D341Med (cell line): Measurements from ENCODE around the gene LMNB1.
"Not testable (repeated sequence)": the region's sequence is repeated elsewhere in the genome, so short reads cannot be mapped to it uniquely, and the experiment has no call there.

ENCODE experiments used
- DNase-seq: peaks from one replicate; pipeline ENCODE4 v3.0.0; 2012; ENCODE audit warnings: low spot score

The LMNB1 gene

GRCh38 chr5:126778675-126779403 is 1.9 kb downstream of the LMNB1 start:
- no peak for DNase-seq

DNA sequence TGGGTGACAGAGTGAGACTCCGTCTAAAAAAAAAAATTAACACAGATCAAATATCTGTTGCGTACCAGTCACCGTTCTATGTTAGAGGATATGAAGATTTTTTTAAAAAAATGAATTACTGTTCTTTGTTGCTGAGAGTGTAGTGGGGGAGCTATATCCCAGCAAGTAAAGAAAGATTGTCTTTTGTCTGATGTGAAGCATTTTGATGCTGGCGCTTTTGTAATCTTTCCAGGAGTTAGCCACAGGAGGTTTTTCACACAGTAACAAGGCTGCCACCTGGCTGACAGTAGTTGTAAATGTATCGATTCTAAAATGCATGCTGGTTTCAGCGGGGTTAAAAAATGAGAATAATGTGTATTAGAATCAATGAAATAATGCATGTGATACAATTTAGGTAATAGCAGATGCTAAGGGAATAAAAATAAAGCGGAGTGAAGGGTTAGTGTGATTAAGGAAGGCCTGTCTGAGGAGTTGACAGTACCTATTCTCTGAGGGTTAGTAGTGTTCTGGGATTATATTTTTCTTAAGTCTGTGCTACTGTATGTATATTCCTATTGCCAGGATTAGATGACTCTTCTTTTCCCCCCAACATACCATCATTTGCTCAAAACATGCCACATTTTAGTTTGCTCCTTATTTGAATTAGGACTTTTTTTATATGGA is 3.4 kb downstream of the LMNB1 start:
- peak; percentile 51 for DNase-seq

GRCh38 chr5:126788409-126788808 is 11.5 kb downstream of the LMNB1 start:
- DNase-seq: not testable (repeated sequence)

GRCh38 chr5:126793097-126793496 is 16.2 kb downstream of the LMNB1 start:
- DNase-seq: no peak

DNA sequence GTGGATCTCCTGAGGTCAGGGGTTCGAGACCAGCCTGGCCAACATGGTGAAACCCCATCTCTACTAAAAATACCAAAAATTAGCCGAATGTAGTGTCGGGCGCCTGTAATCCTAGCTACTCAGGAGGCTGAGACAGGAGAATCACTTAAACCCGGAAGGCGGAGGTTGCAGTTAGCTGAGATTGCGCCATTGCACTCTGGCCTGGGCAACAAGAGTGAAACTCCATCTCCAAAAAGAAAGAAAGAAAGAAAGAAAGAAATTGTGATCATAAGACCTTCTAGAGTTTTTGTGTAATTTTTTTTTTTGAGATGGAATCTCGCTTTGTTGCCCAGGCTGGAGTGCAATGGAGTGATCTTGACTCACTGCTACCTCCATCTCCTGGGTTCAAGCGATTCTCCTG is 16.7 kb downstream of the LMNB1 start:
- DNase-seq: not testable (repeated sequence)

- DNase-seq: peak; percentile 37
These were observed 17.4 kb downstream of the LMNB1 start for GRCh38 chr5:126794157-126794828.

DNA sequence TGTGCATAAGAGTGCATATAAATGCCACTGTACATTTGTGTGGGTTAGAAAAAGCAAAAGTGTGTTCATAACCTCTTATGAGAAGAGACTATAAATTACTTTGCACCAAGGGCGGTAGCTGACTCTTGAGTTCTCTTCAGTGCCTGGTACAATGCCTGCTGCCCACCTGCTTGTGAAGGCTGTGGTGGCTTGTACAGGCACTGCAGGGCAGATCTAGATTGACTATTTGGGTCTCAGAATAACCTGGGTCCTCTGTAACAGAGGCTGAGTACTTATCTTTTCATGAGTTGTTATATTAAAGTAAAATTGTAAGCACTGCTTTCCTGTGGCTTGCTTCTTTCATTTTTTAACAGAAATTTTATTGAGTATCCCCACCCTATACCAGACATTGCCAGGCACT is 22.8 kb downstream of the LMNB1 start:
- no peak for DNase-seq

DNA sequence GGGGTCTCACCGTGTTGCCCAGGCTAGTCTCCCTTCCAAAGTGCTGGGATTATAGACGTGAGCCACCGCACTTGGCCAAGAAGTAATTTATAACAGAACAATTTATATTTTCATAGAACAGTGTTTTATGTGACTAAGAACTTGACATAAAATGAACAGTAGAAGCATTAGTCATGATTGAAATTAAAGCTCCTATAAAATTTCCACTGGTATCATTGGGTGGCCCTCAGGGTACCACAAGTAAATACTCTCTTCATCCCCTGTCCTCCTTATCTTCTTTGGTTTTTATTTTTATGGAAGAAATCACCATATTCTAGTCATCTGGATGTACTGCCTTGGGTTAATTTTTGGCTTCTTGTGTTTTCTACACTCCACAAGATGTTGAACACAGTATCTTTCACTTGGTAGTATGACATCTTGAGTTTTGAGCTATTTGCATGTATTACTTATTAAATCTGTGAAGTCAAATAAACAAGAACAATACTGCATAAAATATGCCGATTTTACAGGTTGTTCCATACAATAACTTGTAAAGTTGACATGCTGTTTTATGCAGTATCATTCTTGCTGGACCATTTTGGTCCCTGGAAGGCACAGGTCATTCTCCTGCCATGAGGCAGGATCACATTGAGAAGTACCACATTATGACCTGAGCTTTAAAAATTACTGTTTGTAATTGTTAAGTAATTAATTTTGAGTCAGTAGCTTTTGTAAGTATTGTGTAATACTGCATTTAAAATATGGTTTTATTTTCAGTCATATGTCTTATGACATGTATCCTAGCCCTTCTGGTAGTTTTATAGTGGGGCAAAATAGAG is 24.4 kb downstream of the LMNB1 start:
- DNase-seq: no peak

DNA sequence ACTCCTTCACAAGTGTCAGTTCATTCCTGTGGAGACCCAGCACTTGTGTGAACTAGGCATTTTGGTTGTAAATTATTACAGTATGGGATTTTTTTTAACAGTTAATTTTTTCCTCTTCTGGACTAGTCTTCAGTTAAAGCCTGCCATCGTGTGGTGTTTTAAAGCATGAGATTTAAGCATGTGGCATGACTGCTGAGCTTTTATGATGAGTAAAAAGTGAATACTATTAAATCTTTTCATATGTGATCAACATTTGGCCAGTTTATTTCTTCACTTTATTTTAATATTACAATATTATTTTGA is 25.0 kb downstream of the LMNB1 start:
- DNase-seq: no peak

GRCh38 chr5:126805063-126805462 is 28.1 kb downstream of the LMNB1 start:
- DNase-seq: no peak

- peak; percentile 43 for DNase-seq
These were observed 31.6 kb downstream of the LMNB1 start for GRCh38 chr5:126808521-126808988.

GRCh38 chr5:126809916-126810315 is 33.0 kb downstream of the LMNB1 start:
- DNase-seq: no peak

DNA sequence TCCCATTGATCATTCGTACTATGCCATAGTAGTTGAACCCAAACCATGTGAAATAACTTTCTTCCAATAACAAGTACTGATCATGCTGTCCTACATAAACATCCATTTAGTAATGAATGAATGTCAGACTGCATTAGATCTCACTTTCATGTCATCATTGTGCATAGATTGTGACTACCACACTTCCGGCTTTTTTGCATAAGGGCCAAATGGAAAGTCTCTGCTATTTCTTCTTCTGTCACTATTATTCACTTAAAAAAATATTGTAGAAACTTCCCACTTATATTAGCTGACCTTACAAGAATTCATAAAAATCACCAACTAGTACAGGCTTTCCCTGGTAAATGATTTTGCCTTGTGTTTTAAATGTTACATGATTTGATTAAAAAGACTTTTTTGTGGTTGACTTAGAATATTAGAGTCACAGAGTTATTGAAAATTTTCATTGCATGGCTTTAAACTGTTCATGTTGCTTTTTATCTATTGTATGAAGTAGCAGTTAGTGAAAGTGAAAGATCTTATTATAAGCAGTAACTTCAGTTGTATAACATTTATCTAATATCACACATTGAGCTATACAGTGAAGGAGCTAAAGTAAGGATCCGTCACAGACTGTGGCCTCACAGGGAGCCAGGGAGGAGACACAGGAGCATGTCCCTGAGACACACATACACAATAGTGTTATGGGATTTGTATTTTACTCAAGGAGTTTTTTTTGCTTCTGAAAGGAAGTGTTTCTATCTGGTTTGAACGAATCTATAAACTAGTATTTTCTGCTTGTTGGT is 33.9 kb downstream of the LMNB1 start:
- DNase-seq: no peak

- DNase-seq: no peak
These were observed 34.7 kb downstream of the LMNB1 start for GRCh38 chr5:126811515-126812198.

GRCh38 chr5:126812199-126812570 is 35.2 kb downstream of the LMNB1 start:
- no peak for DNase-seq

- DNase-seq: not testable (repeated sequence)
These were observed 36.9 kb downstream of the LMNB1 start for GRCh38 chr5:126813799-126814198.

DNA sequence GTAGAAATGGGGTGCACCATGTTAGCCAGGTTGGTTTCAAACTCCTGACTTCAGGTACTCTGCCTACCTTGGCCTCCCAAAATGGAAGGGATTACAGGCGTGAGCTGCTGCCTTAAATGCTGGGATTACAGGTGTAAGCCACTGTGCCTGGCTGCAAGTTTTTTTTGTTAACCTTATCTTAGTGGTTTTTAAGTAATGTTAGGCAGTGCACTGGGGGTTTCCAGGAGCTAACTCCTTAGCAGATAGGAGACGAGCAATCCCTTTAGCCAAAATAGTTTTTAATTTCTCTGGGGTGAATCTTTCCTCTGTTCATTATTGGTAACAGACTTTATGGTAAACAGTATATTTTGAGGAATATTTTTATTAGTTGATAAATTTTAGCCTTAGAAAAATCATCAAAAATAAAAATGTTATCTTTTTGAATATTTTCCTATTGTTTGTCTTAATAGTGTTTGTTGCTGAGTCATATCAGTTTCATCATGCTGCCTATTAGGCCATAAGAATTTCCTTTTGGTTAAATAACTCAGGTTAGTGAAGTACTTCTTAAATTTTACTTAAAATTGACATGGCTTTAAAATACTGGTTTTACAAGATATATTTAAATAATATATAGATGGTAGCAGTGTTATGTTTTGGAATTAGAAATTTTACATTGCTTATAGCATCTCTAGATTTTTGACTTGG is 37.9 kb downstream of the LMNB1 start:
- no peak for DNase-seq

DNA sequence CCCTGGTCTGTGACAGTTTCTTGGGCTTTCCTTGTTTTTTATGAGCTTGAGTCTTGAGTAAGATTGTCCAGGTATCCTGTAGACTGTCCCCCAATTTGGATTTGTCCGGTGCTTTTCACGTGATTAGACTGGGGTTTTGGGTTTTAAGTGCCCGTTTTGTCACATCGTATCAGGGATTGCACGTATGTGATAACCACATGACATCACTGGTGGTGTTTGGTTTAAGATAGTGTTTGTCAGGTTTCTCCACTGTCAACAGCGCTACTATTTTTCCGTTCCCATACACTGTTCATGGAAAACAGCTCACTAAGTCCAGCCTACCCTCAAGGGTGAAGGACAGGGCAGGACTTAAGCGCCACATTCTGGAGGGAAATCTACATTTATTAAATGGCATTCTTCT is 39.7 kb downstream of the LMNB1 start:
- no peak for DNase-seq

DNA sequence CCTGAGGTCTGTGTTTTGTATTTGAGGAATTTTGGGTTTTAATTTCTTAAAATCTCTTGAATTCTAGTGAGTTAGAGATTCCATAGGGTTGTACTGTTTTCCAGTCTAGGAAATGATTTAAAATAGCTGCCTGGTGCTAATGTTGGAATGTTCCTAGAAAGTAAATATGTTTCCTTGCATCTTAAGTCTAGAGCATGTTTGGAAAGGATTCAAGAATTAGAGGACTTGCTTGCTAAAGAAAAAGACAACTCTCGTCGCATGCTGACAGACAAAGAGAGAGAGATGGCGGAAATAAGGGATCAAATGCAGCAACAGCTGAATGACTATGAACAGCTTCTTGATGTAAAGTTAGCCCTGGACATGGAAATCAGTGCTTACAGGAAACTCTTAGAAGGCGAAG is 41.8 kb downstream of the LMNB1 start:
- DNase-seq: no peak

GRCh38 chr5:126819253-126819652 is 42.3 kb downstream of the LMNB1 start:
- DNase-seq: no peak
